GM15510 (cell line): ENCODE measurements around the gene UTS2R.

ENCODE experiments used
- POLR2A ChIP-seq: IDR thresholded peaks from 3 replicates; pipeline ENCODE4 v1.6.1; 2011; ENCODE audit warnings: borderline replicate concordance; ENCODE audit not compliant: insufficient read length; ENCODE audit errors: extremely low read depth

Gene UTS2R

GRCh38 chr17:82358465-82359350, 12.9 kb upstream of the UTS2R start, which contains the start of gene TEX19:
Gene TEX19 (plus strand): TSS chr17:82359247. CDS start chr17:82362151, 2,904 bp downstream.
- no peak for TF ChIP-seq POLR2A

- TF ChIP-seq POLR2A = no peak
These were observed 9.5 kb upstream of the UTS2R start for GRCh38 chr17:82361885-82362633.

GRCh38 chr17:82365606-82366295, 5.8 kb upstream of the UTS2R start:
- TF ChIP-seq POLR2A = no peak

GRCh38 chr17:82366749-82367148, 4.8 kb upstream of the UTS2R start:
- no peak for TF ChIP-seq POLR2A

- TF ChIP-seq POLR2A = no peak
These were observed 3.6 kb upstream of the UTS2R start for GRCh38 chr17:82367724-82368524.

GRCh38 chr17:82369211-82369610, 2.4 kb upstream of the UTS2R start:
- no peak for TF ChIP-seq POLR2A

GRCh38 chr17:82370471-82371332, 863 bp upstream of the UTS2R start:
- no peak for TF ChIP-seq POLR2A

GRCh38 chr17:82372249-82373071, 895 bp downstream of the UTS2R start:
- TF ChIP-seq POLR2A = no peak

- no peak for TF ChIP-seq POLR2A
These were observed 2.4 kb downstream of the UTS2R start for GRCh38 chr17:82373731-82374625.

- no peak for TF ChIP-seq POLR2A
These were observed 3.2 kb downstream of the UTS2R start for GRCh38 chr17:82374626-82375331.
